B cell (primary cell): ENCODE data around the gene TULP1.
"Not testable (repeated sequence)": the region's sequence is repeated elsewhere in the genome, so short reads cannot be mapped to it uniquely, and the experiment has no call there.

Experiments
- CTCF ChIP-seq: fragments of 200-600 bp; IDR thresholded peaks from one replicate; pipeline ENCODE4 v1.8.0; 2022; ENCODE audit warnings: antibody characterized with exemption, mild to moderate bottlenecking
- EZH2 ChIP-seq: IDR thresholded peaks from 2 replicates; pipeline ENCODE4 v1.6.1; 2012; ENCODE audit warnings: borderline replicate concordance, low read depth, mild to moderate bottlenecking, moderate library complexity, low read length; ENCODE audit not compliant: insufficient read depth, poor library complexity, severe bottlenecking

GRCh38 chr6:35517978-35518377 is 5.3 kb upstream of the TULP1 start:
- TF ChIP-seq CTCF, EZH2: not testable (repeated sequence)
